Endothelial cell of hepatic sinusoid (primary cell): ENCODE measurements around the gene NPIPB13.
"Not testable (repeated sequence)": the region's sequence is repeated elsewhere in the genome, so short reads cannot be mapped to it uniquely, and the experiment has no call there.

Experiments used
- in situ Hi-C: cut with HindIII; loops from 2 replicates; pipeline ENCODE4 v1.10.0; 2017; ENCODE audit warnings: low sequenced_read_pairs

NPIPB13 gene

GRCh38 chr16:30248379-30248778, at the start of gene NPIPB13:
Gene NPIPB13, minus strand, starts transcription at chr16:30248479. Its CDS starts 2,906 bp downstream, at chr16:30245573.
- in situ Hi-C loops, result not testable (repeated sequence)

- in situ Hi-C loops, result not testable (repeated sequence)
Measured at GRCh38 chr16:30282357-30282756, 34.1 kb upstream of the NPIPB13 start.

- in situ Hi-C loops, result not testable (repeated sequence)
Measured at GRCh38 chr16:30278523-30278922, 30.2 kb upstream of the NPIPB13 start.

- in situ Hi-C loops, result not testable (repeated sequence)
Measured at GRCh38 chr16:30217082-30217481, 31.2 kb downstream of the NPIPB13 start.

- in situ Hi-C loops, result not testable (repeated sequence)
Measured at GRCh38 chr16:30211414-30211813, 36.9 kb downstream of the NPIPB13 start.

- in situ Hi-C loops, result not testable (repeated sequence)
Measured at GRCh38 chr16:30209032-30209431, 39.2 kb downstream of the NPIPB13 start.

GRCh38 chr16:30207063-30207704, 41.1 kb downstream of the NPIPB13 start:
- in situ Hi-C loops, result not testable (repeated sequence)

GRCh38 chr16:30206252-30206651, 42.0 kb downstream of the NPIPB13 start:
- in situ Hi-C loops, result not testable (repeated sequence)

- in situ Hi-C loops, result not testable (repeated sequence)
Measured at GRCh38 chr16:30205541-30206236, 42.6 kb downstream of the NPIPB13 start.

GRCh38 chr16:30199608-30200343, 48.5 kb downstream of the NPIPB13 start:
- in situ Hi-C loops, result not testable (repeated sequence)

GRCh38 chr16:30199049-30199448, 49.2 kb downstream of the NPIPB13 start, which contains the start of gene SULT1A3:
Gene SULT1A3, plus strand, starts transcription at chr16:30199255. Its CDS starts 1,474 bp downstream, at chr16:30200729.
- in situ Hi-C loops, result not testable (repeated sequence)
